Gastroesophageal sphincter (tissue), 4 donors: ENCODE data around the gene FOXN3. TPM values are rescaled to one million over a fixed set of nuclear protein-coding genes. Genes with fewer than 3 reads are reported as not detected.
"Not testable (repeated sequence)": the region's sequence is repeated elsewhere in the genome, so short reads cannot be mapped to it uniquely, and the experiment has no call there.

Experiments
- ATAC-seq: fragments of 150-250 bp; one replicate; pipeline ENCODE4 v1.9.1; 2016; ENCODE audit warnings: mild to moderate bottlenecking, moderate library complexity
- H3K27ac ChIP-seq, 4 donors: fragments of 200-600 bp; sonication (generic) in 3 of 4; 1 replicate in 3 of 4; 2 replicates in 1 of 4; pipeline ENCODE4 v1.5.1; 2016 to 2019
- H3K27me3 ChIP-seq: fragments of 200-600 bp; sonication (generic); one replicate; pipeline ENCODE4 v1.5.1; 2019
- H3K36me3 ChIP-seq, 2 donors: fragments of 200-600 bp; sonication (generic); one replicate each; pipeline ENCODE4 v1.5.1; 2019; ENCODE audit warnings: control low read depth in 1 of 2
- H3K4me1 ChIP-seq, 3 donors: fragments of 200-600 bp; sonication (generic); 1 replicate in 2 of 3; 2 replicates in 1 of 3; pipeline ENCODE4 v1.5.1; 2016 to 2019; ENCODE audit warnings: control low read depth in 2 of 3
- H3K4me3 ChIP-seq, 2 donors: fragments of 200-600 bp; sonication (generic); one replicate each; pipeline ENCODE4 v1.5.1; 2019; ENCODE audit warnings: mild to moderate bottlenecking in 1 of 2, moderate library complexity in 1 of 2
- H3K9me3 ChIP-seq, 3 donors: fragments of 200-600 bp; sonication (generic); one replicate each; pipeline ENCODE4 v1.5.1; 2017 to 2019; ENCODE audit warnings: control low read depth in 2 of 3
- CTCF ChIP-seq, 4 experiments: fragments of 200-600 bp in 2 of 4; fragments of 450-650 bp in 2 of 4; sonication (generic) in 1 of 4; IDR thresholded peaks; one replicate each; pipeline ENCODE4 v1.5.1; 2017 to 2019; ENCODE audit warnings: antibody characterized with exemption in 4 of 4, mild to moderate bottlenecking in 2 of 4, moderate library complexity in 2 of 4
- EP300 ChIP-seq: sonication (generic); formaldehyde crosslinking; IDR thresholded peaks from one replicate; pipeline ENCODE4 v1.6.1; 2017; ENCODE audit warnings: antibody characterized with exemption, mild to moderate bottlenecking
- POLR2A ChIP-seq, 2 donors: fragments of 450-650 bp; IDR thresholded peaks; one replicate each; pipeline ENCODE4 v1.6.1; 2017; ENCODE audit warnings: antibody characterized with exemption in 2 of 2, mild to moderate bottlenecking in 2 of 2, moderate library complexity in 1 of 2
- POLR2AphosphoS5 ChIP-seq: sonication (generic); formaldehyde crosslinking; IDR thresholded peaks from one replicate; pipeline ENCODE4 v1.6.1; 2017; ENCODE audit warnings: antibody characterized with exemption
- WGBS, 2 donors: methylation state at CpG; one replicate each; pipeline ENCODE4 v1.1.5; 2018; ENCODE audit warnings: low coverage in 1 of 2; 5-methylcytosine and 5-hydroxymethylcytosine counted together
- total RNA-seq, 4 donors: library from RNA; depleted of rRNA; stranded (reverse); fragments of >200 nt; gene quantifications; one replicate each; pipeline ENCODE4 v1.1.0, GENCODE V29; 2016

Gene FOXN3
- total RNA-seq, 4 donors from 2014 or later: 116 to 172 (median 136) TPM

GRCh38 chr14:89160437-89160836 is 256.6 kb downstream of the FOXN3 start:
- H3K4me1 ChIP-seq: peaks cover 0 to 16% (median 4%) of the 10 kb centered on the region in 3 donors
- no peaks in the 10 kb centered on the region for H3K9me3 ChIP-seq
- WGBS, 2 donors: 83 to 93% methylated on average over 4 to 6 of the region's 7 CpGs
- H3K27ac ChIP-seq: no peak overlapping the region
- no peaks in the 10 kb centered on the region for H3K27me3 ChIP-seq
- TF ChIP-seq CTCF (IDR thresholded peaks at IDR 0.05): no peak
- TF ChIP-seq POLR2A (IDR thresholded peaks at IDR 0.05): no peak
- H3K4me3 ChIP-seq: no peak overlapping the region
- ATAC-seq: no peak
- peaks cover 0 to 55% of the 10 kb centered on the region in 2 donors for H3K36me3 ChIP-seq

- WGBS, 2 donors: 81 to 89% methylated on average over 7 to 10 of the region's 11 CpGs
- no peaks in the 10 kb centered on the region for H3K9me3 ChIP-seq
- H3K4me3 ChIP-seq: no peak overlapping the region
- H3K27me3 ChIP-seq: no peaks in the 10 kb centered on the region
- H3K36me3 ChIP-seq: peaks cover 0 to 59% of the 10 kb centered on the region in 2 donors
- no peaks in the 10 kb centered on the region for H3K4me1 ChIP-seq
- H3K27ac ChIP-seq: no peak overlapping the region
- no peak for ATAC-seq
- TF ChIP-seq POLR2A (IDR thresholded peaks at IDR 0.05) (no peak), CTCF (IDR thresholded peaks at IDR 0.05) (no peak), POLR2AphosphoS5 (no peak), EP300 (no peak)
Observed at GRCh38 chr14:89158701-89159100, 258.3 kb downstream of the FOXN3 start.

- H3K9me3 ChIP-seq, H3K4me1 ChIP-seq, H3K4me3 ChIP-seq, H3K27ac ChIP-seq, ATAC-seq, H3K27me3 ChIP-seq: not testable (repeated sequence)
- H3K36me3 ChIP-seq: peaks cover 0 to 58% of the 10 kb centered on the region in 2 donors
- 77 to 100% methylated on average over 2 to 6 of the region's 7 CpGs for WGBS, 2 donors
Observed at GRCh38 chr14:89158104-89158503, 258.9 kb downstream of the FOXN3 start.

GRCh38 chr14:89155491-89155890 is 261.5 kb downstream of the FOXN3 start:
- Histone ChIP-seq H3K4me3 (no peak overlapping the region), H3K27me3 (no peaks in the 10 kb centered on the region), H3K27ac (no peak overlapping the region), H3K9me3 (no peaks in the 10 kb centered on the region), H3K4me1 (no peaks in the 10 kb centered on the region), H3K36me3 (peaks cover 0 to 35% of the 10 kb centered on the region in 2 donors)
- ATAC-seq: no peak
- 70 to 73% methylated on average over 2 to 5 of the region's 5 CpGs for WGBS, 2 donors
- no peak for TF ChIP-seq POLR2A (IDR thresholded peaks at IDR 0.05)

- ATAC-seq, H3K9me3 ChIP-seq, H3K27me3 ChIP-seq, H3K27ac ChIP-seq, H3K4me1 ChIP-seq, H3K4me3 ChIP-seq: not testable (repeated sequence)
- peaks cover 0 to 12% of the 10 kb centered on the region in 2 donors for H3K36me3 ChIP-seq
- 100% methylated on average over 2 of the region's 2 CpGs for WGBS, 2 donors
Observed at GRCh38 chr14:89151693-89152092, 265.3 kb downstream of the FOXN3 start.

- no peak for ATAC-seq
- no peaks in the 10 kb centered on the region for H3K36me3 ChIP-seq
- 41 to 73% methylated on average over 5 to 7 of the region's 7 CpGs for WGBS, 2 donors
- no peak overlapping the region for H3K27ac ChIP-seq
- no peaks in the 10 kb centered on the region for H3K9me3 ChIP-seq
- TF ChIP-seq EP300 (no peak), POLR2A (IDR thresholded peaks at IDR 0.05) (no peak), CTCF (IDR thresholded peaks at IDR 0.05) (no peak), POLR2AphosphoS5 (no peak)
- no peaks in the 10 kb centered on the region for H3K4me1 ChIP-seq
- H3K27me3 ChIP-seq: no peaks in the 10 kb centered on the region
- no peak overlapping the region for H3K4me3 ChIP-seq
Observed at GRCh38 chr14:89146274-89146673, 270.8 kb downstream of the FOXN3 start.

- Histone ChIP-seq H3K27ac (no peak overlapping the region), H3K4me1 (no peaks in the 10 kb centered on the region), H3K27me3 (no peaks in the 10 kb centered on the region), H3K9me3 (no peaks in the 10 kb centered on the region), H3K4me3 (no peak overlapping the region), H3K36me3 (no peaks in the 10 kb centered on the region)
- ATAC-seq: no peak
- WGBS, 2 donors: 88 to 90% methylated on average over 3 to 4 of the region's 5 CpGs
- TF ChIP-seq CTCF (IDR thresholded peaks at IDR 0.05) (no peak), EP300 (no peak), POLR2AphosphoS5 (no peak), POLR2A (IDR thresholded peaks at IDR 0.05) (no peak)
Observed at GRCh38 chr14:89144642-89145041, 272.4 kb downstream of the FOXN3 start.
